AG04449 (cell line): Measurements from ENCODE around the gene GMDS.

Experiments used
- CTCF ChIA-PET: fragments of 350-600 bp; formaldehyde crosslinking; extraction: SDS; loops from one replicate; lab custom pipeline; 2021; ENCODE audit warnings: antibody characterized with exemption; lab: Yijun Ruan, JAX
- POLR2A ChIA-PET: fragments of 400-600, 350-600 bp; formaldehyde crosslinking; extraction: SDS; loops from one replicate; lab custom pipeline; 2020; ENCODE audit warnings: antibody characterized with exemption, inconsistent platforms; lab: Yijun Ruan, JAX
- DNase-seq: peaks from one replicate; pipeline ENCODE4 v3.0.0-alpha.2; 2010; ENCODE audit warnings: low read depth, low spot score
- H3K4me3 ChIP-seq: 2 replicates; pipeline ENCODE4 v1.5.1; 2011; ENCODE audit warnings: low read depth, mild to moderate bottlenecking, control low read depth, low read length
- TF ChIP-seq, protein P1 (sequence below): IDR thresholded peaks from one replicate; pipeline ENCODE4 v1.5.1; 2011; ENCODE audit warnings: mild to moderate bottlenecking, moderate library complexity, low read length, control low read depth, inconsistent platforms; ENCODE audit not compliant: insufficient read depth; ENCODE audit errors: missing control alignments

The GMDS gene

DNA sequence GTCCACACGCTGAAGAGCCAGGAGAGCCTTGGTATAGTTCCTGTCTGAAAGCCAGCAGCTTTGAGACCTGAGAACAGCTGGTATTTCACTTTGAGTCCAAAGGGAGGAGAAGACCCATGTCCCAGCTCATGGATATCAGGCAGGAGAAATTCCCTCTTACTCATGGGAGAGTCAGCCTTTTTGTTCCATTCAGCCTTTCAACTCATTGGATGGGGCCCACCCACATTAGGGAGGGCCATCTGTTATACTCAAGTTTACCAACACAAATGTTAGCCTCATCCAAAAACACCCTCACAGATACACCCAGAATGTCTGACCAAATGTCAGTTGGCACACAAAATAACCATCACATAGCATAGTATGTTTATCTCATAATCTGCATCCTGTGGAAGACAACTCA is 80.1 kb downstream of the GMDS start:
- ChIA-PET POLR2A (no interaction called here), CTCF (no interaction called here)
- TF ChIP-seq, protein P1, sequence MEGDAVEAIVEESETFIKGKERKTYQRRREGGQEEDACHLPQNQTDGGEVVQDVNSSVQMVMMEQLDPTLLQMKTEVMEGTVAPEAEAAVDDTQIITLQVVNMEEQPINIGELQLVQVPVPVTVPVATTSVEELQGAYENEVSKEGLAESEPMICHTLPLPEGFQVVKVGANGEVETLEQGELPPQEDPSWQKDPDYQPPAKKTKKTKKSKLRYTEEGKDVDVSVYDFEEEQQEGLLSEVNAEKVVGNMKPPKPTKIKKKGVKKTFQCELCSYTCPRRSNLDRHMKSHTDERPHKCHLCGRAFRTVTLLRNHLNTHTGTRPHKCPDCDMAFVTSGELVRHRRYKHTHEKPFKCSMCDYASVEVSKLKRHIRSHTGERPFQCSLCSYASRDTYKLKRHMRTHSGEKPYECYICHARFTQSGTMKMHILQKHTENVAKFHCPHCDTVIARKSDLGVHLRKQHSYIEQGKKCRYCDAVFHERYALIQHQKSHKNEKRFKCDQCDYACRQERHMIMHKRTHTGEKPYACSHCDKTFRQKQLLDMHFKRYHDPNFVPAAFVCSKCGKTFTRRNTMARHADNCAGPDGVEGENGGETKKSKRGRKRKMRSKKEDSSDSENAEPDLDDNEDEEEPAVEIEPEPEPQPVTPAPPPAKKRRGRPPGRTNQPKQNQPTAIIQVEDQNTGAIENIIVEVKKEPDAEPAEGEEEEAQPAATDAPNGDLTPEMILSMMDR = no peak
- DNase-seq = no peak
- no peak overlapping the region for H3K4me3 ChIP-seq

DNA sequence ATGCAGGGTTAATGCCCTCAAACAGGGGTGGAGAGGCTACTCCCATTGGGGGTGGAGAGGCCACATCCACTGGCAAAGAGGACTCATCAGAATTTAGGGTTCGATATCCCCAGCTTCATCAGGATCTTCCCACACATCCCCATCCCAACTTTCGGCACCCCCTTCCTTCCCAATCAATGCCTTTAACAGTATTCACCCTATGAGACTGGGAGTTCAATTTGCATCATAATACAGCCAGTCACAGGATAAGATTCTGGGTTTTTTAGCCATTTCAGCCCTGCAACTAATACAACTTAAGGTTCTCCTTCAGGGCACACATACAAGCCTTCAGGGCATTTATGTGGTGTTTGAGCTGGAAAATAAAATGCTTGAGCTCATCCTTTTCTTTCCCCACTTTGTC is 80.9 kb downstream of the GMDS start:
- no peak overlapping the region for H3K4me3 ChIP-seq
- CTCF ChIA-PET = no interaction called here

DNA sequence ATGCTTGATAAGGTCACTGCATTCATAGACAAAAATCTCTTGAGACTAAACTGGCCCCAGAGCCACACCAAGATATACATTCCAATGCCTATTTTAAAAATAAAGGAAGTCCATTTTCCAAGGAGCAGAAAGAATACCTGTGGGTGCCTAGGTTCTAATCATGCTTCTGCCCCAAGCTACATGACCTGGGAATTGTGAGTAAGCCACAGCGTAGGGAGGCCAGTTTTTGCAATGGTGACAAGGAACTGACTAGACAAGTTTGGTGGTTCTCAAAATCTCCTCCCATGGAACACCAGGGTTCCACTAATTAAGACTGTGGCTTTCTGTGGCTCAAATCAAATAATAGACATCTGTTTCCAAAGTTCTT is 83.3 kb downstream of the GMDS start:
- ChIA-PET POLR2A (no interaction called here), CTCF (no interaction called here)
- TF ChIP-seq, protein P1 = no peak
- DNase-seq = no peak
- H3K4me3 ChIP-seq = no peak overlapping the region

More for the DNA sequence above, 80.9 kb downstream of the GMDS start:
- no peak for DNase-seq
- POLR2A ChIA-PET = no interaction called here
- TF ChIP-seq, protein P1 = no peak

DNA sequence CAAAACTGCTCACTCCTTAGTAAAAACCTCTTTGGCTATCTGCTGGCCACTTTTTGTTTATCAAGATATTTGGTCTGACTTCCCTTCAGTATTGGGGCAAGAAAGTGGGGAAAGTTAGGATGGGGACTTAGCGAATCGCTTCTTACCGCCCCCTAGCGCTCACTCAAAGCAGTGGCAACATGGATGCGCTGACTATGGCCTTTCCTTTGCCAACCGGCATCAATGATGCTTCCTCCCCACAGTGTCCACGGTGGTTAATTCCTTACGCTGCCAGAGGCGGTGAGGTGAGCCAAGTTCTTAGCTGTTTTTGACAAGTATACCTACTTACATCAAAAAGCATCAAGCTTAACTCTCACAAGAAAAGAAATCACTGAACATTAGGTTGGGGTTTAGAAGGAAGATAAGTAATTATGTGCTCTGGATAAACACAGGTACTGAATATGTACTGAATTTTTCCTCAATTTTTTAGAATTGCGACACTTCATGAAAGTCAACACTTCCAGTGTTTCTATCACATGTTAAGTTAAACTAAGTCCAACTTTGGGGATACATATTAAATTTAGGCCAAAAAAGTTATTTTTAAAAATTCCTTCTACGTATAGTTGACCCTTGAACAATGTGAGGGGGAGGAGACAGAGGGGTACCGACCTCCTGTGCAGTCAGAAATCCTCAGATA is 86.7 kb downstream of the GMDS start:
- no peak for DNase-seq
- TF ChIP-seq, protein P1 = peak; percentile 55
- no peak overlapping the region for H3K4me3 ChIP-seq
- CTCF ChIA-PET = no interaction called here
- POLR2A ChIA-PET = interaction anchor here (1.1 kb wide), 1 partner anchor 472 kb away, joined by 3 read pairs; no protein-coding TSS in a partner anchor

DNA sequence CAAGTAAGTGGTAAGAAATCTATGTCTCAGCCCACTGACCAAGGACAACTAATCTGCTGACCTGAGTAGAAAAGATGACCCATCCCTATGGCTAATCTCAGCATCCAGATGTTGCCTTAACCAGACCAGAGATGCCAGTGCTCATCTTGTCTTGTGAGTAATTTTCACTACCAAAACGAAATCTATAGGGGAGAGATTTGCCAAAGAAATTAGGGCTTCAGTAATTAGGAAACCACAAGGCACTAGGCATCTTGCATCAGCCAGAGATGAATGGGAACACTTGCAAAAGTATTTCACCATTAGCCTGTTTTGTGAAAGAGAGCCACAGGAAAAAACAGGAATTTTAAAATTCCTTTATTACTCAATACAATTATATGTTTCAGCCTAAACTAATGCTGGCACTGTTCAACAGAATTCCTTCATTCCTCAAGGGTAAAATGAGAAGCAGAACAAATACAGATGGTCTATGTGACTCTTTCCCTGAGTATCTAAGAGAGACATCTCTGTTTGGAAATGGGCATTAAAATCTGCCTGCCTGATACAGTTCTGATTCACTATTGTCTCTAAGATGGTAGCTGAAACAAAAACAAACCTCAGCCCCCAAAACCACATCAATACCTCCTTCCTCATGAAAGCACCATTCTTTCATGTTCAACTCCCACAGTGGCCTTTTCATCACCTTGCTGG is 87.8 kb downstream of the GMDS start:
- TF ChIP-seq, protein P1 = no peak
- peak; percentile 89 for DNase-seq
- POLR2A ChIA-PET = interaction anchor here (0.5 to 1.1 kb wide), 2 partner anchors 471 to 527 kb away, joined by 3 read pairs; no protein-coding TSS in a partner anchor
- H3K4me3 ChIP-seq = no peak overlapping the region
- CTCF ChIA-PET = no interaction called here

DNA sequence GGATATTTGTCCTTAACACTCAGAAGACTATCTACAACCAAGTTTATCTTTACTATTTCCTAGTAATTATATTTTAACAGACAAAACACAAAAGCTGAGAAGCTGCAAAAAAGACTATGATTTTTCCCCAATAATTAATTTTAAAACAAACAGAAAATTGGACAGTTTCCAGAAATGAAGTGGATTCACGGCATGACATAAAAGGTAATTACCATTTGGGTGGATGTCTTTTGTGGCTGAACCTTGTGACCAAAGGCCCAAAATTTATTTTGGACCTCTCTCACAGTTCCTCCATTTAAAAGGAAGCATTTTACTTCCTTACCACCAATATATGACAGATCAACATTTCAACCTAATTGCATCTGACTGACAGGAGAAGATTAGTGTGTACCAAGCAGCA is 90.2 kb downstream of the GMDS start:
- H3K4me3 ChIP-seq = no peak overlapping the region
- TF ChIP-seq, protein P1 = no peak
- ChIA-PET POLR2A (no interaction called here), CTCF (interaction anchor here (0.8 kb wide), 1 partner anchor 552 kb away, joined by 4 read pairs; no protein-coding TSS in a partner anchor)
- no peak for DNase-seq
